ENCODE measurements around the gene MAGEC1.

GRCh38 chrX:141941234-141941633 is 37.5 kb downstream of the MAGEC1 start:
- TF ChIP-seq CTCF (IDR thresholded peaks at IDR 0.05): no peak
- no peak for TF ChIP-seq ZBTB33 (IDR thresholded peaks at IDR 0.05; ENCODE audit: borderline replicate concordance, low read depth)
- TF ChIP-seq YY1 (IDR thresholded peaks at IDR 0.05; ENCODE audit: low read depth): no peak
- no peak for TF ChIP-seq RFX5 (IDR thresholded peaks at IDR 0.05; ENCODE audit: low read length)
- TF ChIP-seq JUND (IDR thresholded peaks at IDR 0.05): no peak
- no peak for TF ChIP-seq POLR2AphosphoS5 (IDR thresholded peaks at IDR 0.05; ENCODE audit: low read depth, low read length)

All from SK-N-SH (cell line).